HG02938 (cell line): ENCODE measurements around the gene CASK.

ENCODE experiments used
- ATAC-seq: cut with Tn5 transposase; IDR thresholded peaks from one replicate; pipeline ENCODE4 v1.9.1; 2021; ENCODE audit warnings: mild to moderate bottlenecking, moderate library complexity; ENCODE audit not compliant: unreplicated experiment

The CASK gene

DNA sequence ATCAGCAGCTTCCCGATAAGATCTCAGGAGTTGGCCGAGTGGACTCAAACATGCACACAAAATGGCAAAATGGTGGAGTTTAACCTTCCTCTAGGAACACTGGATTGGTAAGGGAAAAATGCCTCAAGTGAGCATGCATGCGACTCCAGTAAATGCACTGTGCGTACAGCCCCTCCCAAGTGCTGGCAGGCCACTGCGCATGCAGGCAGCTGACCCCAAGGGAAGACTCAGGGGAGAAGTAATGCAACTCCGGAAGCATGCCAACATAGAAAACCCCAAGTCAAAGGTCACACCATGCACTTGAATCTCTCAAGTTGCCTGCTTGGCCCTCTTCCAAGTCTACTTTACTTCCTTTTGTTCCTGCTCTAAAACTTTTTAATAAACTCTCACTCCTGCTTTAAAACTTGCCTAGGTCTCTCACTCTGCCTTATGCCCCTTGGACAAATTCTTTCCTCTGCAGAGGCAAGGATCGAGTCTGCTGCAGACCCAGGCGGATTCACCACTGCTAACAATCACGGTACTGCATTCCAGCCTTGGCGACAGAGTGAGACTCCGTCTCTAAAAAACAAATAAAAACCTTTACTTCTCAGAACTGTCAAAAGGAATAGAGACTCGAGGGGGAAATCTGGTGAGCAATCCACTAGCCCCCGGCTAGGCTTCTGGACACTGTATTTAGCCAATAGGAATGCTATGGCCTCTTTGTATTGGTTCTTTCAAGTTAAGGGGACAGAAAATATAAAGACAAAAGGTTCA, 442.7 kb downstream of the CASK start:
- no peak for ATAC-seq

DNA sequence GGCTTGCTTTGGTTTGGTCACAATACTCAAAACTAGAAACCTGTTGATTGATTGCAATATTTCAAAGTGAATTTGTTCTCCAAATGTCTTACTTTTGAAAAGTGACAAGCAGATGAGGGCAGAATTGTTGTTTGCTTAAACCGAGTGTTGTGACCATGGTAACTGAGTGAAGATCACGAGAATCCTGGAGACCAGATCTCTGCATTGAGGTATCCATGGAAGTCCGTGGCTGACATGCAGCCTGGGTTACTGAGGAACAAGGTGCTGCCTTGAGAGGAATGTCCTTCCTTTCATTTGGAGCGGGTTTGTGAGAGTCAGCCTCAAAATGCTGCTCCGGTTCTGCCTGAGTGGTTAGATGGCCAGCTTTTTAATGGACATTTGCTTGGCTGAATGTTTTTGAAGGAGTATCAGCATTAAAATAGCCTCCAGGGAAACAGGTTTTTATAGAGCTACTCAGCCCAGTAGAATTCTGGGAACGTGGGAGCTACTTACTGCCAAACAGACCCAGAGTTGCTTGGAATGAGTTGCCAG, 444.9 kb downstream of the CASK start:
- no peak for ATAC-seq

DNA sequence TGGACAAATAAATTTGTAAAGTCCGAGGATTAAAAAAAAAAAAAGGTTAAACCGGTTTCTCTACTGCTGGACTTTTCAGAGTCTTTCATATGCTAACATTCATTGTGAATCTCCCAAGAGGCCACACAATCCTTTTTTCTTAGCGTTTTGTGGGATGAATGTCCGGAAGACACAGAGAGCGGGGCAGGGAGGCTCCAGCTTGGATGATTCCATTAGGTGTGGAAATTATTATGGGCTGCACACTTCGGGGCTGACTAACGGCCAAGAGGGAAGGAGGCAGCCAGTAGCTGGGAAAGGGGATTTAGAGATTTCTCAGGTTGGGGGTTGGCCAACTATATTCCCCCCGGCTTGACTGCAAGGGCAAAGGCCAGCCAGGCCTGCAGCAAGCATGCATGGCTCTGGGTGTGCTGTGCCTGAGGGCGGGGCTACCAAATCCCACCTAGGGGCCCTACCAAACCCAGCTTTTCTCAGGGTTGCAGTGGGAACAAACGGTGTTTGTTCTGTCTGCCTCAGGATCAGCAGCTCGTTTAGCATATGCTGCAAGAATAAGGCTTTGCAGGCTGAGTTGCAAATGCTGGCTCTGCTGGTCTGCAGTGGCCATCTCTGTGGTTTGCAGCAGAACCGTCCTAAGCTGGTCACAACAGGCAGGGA, 447.6 kb downstream of the CASK start:
- no peak for ATAC-seq

DNA sequence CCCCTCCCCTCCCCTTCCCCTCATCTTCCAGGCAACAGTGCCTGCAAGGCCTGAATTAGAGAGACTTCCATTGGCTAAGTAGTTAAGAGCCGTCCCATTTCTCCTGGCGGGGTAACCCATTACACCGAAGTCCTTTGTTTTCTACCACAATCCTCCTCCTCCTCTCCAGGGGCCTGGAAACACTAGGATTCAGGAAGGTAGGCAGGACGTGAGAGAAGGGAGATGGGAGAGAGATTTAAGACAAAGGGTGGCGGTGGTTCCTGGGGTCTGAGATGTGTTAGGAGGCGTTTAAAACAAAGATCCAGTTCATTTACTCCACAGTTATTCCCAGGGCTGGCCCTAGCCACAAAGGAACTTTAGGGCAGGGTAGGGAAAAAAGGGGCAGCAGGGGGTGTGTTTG, 448.2 kb downstream of the CASK start:
- ATAC-seq, result no peak

DNA sequence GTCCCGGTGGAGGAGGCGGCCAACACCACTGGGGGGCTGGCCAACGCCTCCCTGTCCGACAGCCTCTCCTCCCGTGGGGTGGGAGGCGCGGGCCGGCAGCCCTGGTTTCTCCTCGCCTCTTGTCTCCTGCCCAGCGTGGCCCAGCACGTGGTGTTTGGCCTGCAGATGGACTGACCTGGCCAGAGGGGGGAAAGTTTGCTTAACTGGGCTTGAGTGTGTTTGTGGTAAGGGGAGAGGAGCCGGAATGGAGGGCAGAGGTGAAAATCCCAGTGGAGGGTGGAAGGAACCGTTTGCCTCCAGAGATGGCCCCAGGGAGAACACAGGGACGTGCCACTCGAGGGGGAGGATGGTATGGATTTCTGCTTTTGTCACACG, 448.6 kb downstream of the CASK start:
- ATAC-seq, result no peak

GRCh38 chrX:41473936-41474725, 449.2 kb downstream of the CASK start:
- ATAC-seq, result no peak

- no peak for ATAC-seq
These were observed 451.0 kb downstream of the CASK start for GRCh38 chrX:41472231-41472815.

DNA sequence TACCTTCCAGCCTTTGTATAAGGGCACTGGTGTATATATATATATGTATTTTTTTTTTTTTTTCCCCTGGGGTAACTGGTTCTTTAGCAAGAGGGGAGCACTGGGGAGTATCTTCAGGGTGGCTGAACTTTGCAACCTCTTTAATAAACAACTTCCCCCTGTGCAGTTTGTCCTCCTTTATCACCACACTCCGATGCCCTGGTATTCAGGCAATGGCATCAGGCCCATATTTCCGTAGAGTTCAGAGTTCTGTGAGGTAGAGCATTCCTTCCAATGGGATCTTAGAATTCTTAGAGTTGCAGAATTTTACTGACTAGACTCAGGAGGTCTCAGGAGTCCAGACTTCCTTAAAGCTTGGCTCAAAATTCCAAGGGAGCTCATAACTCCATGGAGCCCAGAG, 451.6 kb downstream of the CASK start:
- ATAC-seq, result no peak

DNA sequence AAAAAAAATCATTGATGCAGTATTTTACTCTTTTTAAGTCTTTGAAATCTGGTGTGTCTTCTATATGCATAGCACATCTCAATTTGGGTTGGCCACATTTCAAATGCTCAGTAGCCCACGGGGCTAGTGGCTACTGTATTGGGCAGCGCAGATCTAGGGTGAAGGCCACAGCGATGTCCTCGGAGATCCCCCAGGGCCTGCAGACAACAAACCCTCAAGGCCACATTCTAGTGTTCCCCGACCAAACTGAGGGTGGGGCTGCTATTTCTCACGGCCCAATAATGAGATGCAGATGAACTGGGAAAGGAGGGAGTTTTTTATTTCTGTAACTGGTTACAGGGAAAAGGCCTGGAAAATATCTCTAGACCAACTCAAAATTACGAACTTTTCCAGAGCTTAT, 452.6 kb downstream of the CASK start:
- ATAC-seq, result no peak

DNA sequence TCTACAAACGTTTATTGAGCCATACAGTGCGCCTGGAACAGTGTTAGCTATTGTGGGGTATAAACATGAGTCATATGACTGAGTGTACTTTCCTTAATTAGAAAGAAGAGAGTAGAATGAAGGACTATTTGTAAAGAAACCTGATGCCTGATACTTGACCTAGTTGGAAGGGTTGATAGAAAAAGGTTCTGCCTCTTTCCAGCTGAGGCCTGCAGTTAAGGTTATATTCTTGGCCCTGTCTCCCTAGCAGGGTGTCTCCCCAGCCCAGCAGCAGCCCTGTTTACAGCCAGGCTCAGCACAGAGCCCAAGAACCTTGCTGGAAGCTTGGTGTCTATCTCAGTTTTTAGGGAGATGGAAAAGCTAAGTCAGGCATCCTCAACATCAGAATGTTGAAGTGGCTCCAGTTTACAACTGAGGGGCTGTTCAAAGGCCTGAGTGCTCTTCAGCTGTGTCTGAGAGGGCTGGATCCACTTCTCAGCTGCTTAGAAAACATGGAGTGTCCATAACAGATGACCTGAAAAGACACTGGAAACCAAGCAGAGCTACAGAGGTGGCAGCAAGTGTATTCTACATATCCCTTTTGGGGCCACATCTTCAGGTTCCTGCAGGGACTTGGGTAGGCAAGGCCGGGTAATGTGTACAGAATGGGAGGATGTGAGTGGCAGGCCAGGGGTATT, 454.6 kb downstream of the CASK start:
- ATAC-seq, result no peak
